ENCODE measurements around the gene COL8A1.

Gene COL8A1

DNA sequence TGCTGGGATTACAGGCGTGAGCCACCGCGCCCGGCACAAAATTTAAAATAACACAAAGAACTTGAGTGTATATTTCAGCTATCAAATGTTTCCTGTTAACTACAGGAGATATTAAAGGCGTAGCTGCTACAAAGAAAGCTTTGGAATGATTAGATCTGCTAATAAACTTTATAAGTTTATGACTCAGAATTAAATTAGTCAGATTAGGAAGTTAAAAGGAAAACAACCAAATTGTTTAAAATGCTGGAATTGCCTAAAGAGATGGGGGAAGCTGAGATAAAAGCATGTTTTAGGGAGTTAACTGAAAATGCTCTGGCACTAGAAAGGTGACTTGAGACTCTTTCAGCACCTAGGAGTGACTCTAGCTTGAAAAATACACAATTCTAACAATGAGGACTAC is 58.9 kb downstream of the COL8A1 start:
- H3K4me2 ChIP-seq (ENCODE audit: low read length): no peak overlapping the region
- H3K4me3 ChIP-seq (ENCODE audit: low read length): no peak overlapping the region
- no peaks in the 10 kb centered on the region for H3K27me3 ChIP-seq (ENCODE audit: low read depth, low read length)
- H4K20me1 ChIP-seq (ENCODE audit: insufficient read depth, low read length): no peaks in the 10 kb centered on the region
- TF ChIP-seq CTCF (IDR thresholded peaks at IDR 0.05; ENCODE audit: low read depth, low read length) (no peak), EZH2phosphoT487 (IDR thresholded peaks at IDR 0.05; ENCODE audit: low read depth) (no peak)
- H3K27ac ChIP-seq (ENCODE audit: low read length): no peak overlapping the region
- H3K9ac ChIP-seq (ENCODE audit: low read length): no peak overlapping the region
- no peaks in the 10 kb centered on the region for H3K36me3 ChIP-seq (replicated peaks; ENCODE audit: low read depth, low read length)
- H3K4me1 ChIP-seq (ENCODE audit: low read length): peaks cover 14% of the 10 kb centered on the region
- no peak overlapping the region for H2AFZ ChIP-seq (ENCODE audit: low read depth, low read length)
- no peaks in the 10 kb centered on the region for H3K9me3 ChIP-seq (ENCODE audit: insufficient read depth, low read length)
- H3K79me2 ChIP-seq (ENCODE audit: low read length): no peaks in the 10 kb centered on the region

- TF ChIP-seq EZH2phosphoT487 (IDR thresholded peaks at IDR 0.05; ENCODE audit: low read depth) (no peak), CTCF (IDR thresholded peaks at IDR 0.05; ENCODE audit: low read depth, low read length) (no peak)
- Histone ChIP-seq H3K36me3 (replicated peaks; ENCODE audit: low read depth, low read length) (no peaks in the 10 kb centered on the region), H3K27ac (ENCODE audit: low read length) (no peak overlapping the region), H3K4me3 (ENCODE audit: low read length) (no peak overlapping the region), H3K4me1 (ENCODE audit: low read length) (peaks cover 27% of the 10 kb centered on the region), H4K20me1 (ENCODE audit: insufficient read depth, low read length) (no peaks in the 10 kb centered on the region), H3K27me3 (ENCODE audit: low read depth, low read length) (no peaks in the 10 kb centered on the region), H3K9ac (ENCODE audit: low read length) (no peak overlapping the region), H3K4me2 (ENCODE audit: low read length) (peak overlapping the region; percentile 42), H3K9me3 (ENCODE audit: insufficient read depth, low read length) (no peaks in the 10 kb centered on the region), H3K79me2 (ENCODE audit: low read length) (no peaks in the 10 kb centered on the region), H2AFZ (ENCODE audit: low read depth, low read length) (no peak overlapping the region)
Measured at GRCh38 chr3:99698932-99699331, 60.5 kb downstream of the COL8A1 start.

DNA sequence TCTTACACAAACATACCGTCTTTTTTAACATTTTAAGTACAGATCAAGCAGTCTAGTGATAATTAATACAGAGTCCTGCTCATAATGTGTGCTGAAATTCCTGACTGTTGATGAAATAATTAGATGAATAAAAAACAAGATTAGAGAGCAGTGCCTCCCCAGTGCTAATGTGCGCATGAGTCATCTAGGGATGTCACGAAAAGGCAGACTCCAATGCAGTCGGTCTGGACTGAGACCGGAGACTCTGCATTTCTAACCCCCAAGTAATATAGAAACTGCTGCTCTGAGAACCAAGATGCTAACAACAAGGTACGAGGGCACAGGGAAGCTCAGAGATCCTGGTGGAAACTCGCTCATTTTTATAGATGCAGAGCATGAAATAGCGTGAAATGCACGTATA is 61.4 kb downstream of the COL8A1 start:
- Histone ChIP-seq H3K27me3 (ENCODE audit: low read depth, low read length) (no peaks in the 10 kb centered on the region), H3K4me1 (ENCODE audit: low read length) (peaks cover 27% of the 10 kb centered on the region), H3K9ac (ENCODE audit: low read length) (no peak overlapping the region), H2AFZ (ENCODE audit: low read depth, low read length) (no peak overlapping the region), H3K27ac (ENCODE audit: low read length) (no peak overlapping the region), H3K4me2 (ENCODE audit: low read length) (peak overlapping the region; percentile 42; the same call in 1 of the 2 replicates), H3K36me3 (replicated peaks; ENCODE audit: low read depth, low read length) (no peaks in the 10 kb centered on the region), H4K20me1 (ENCODE audit: insufficient read depth, low read length) (no peaks in the 10 kb centered on the region), H3K79me2 (ENCODE audit: low read length) (no peaks in the 10 kb centered on the region), H3K9me3 (ENCODE audit: insufficient read depth, low read length) (no peaks in the 10 kb centered on the region), H3K4me3 (ENCODE audit: low read length) (no peak overlapping the region)
- TF ChIP-seq CTCF (IDR thresholded peaks at IDR 0.05; ENCODE audit: low read depth, low read length) (no peak), EZH2phosphoT487 (IDR thresholded peaks at IDR 0.05; ENCODE audit: low read depth) (no peak)

DNA sequence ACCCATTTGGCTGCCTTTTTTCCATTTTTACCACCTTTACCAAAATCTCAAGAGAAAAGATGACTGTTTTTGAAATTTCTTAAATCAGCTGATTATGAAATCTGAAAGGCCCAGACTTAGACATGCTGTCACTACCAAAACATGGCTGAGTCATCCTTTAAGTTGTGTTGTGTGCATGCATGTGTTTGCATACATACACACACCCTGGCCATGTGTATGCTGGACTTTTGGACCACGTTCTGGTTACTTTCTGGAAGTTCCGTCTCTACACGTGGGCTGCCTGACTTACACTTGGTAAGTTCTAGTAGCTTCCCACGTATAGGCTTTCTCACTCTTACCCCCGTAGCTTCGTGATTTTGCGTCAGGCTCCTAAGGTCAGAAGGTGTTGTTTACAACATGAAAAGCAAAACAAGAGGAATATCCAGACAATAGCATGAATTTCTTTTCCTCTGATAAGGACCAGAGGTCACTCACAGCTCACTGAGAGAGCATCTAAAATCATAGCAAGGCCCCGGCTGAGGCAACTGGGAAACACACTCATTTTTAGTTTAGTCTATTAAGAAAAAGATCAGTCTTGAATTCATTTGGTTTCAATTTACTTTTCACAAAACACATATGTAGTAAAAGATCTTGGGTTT is 62.4 kb downstream of the COL8A1 start:
- Histone ChIP-seq H3K4me2 (ENCODE audit: low read length) (no peak overlapping the region), H3K36me3 (replicated peaks; ENCODE audit: low read depth, low read length) (no peaks in the 10 kb centered on the region), H2AFZ (ENCODE audit: low read depth, low read length) (no peak overlapping the region), H4K20me1 (ENCODE audit: insufficient read depth, low read length) (no peaks in the 10 kb centered on the region), H3K4me3 (ENCODE audit: low read length) (no peak overlapping the region), H3K27me3 (ENCODE audit: low read depth, low read length) (no peaks in the 10 kb centered on the region), H3K9me3 (ENCODE audit: insufficient read depth, low read length) (no peaks in the 10 kb centered on the region), H3K27ac (ENCODE audit: low read length) (no peak overlapping the region), H3K4me1 (ENCODE audit: low read length) (peaks cover 27% of the 10 kb centered on the region), H3K9ac (ENCODE audit: low read length) (no peak overlapping the region), H3K79me2 (ENCODE audit: low read length) (no peaks in the 10 kb centered on the region)
- no peak for TF ChIP-seq CTCF (IDR thresholded peaks at IDR 0.05; ENCODE audit: low read depth, low read length)
- TF ChIP-seq EZH2phosphoT487 (IDR thresholded peaks at IDR 0.05; ENCODE audit: low read depth): no peak
